PC-3 (cell line): ENCODE data around the gene RPL35.

Source experiments
- CTCF ChIP-seq: fragments of 300-600 bp; sonication (generic); conservative IDR thresholded peaks from 2 replicates; pipeline ENCODE4 v1.5.1; 2017; ENCODE audit warnings: antibody characterized with exemption, low read depth, mild to moderate bottlenecking, low read length
- EZH2 ChIP-seq: fragments of 300-600 bp; sonication (generic); IDR thresholded peaks from one replicate; pipeline ENCODE4 v1.6.1; 2017; ENCODE audit warnings: antibody characterized with exemption, mild to moderate bottlenecking, low read length; ENCODE audit not compliant: unreplicated experiment

GRCh38 chr9:124834591-124834990, 27.2 kb downstream of the RPL35 start:
- TF ChIP-seq EZH2 (no peak), CTCF (no peak)
